Renal cortex interstitium (tissue), 15 donors: ENCODE results near the gene EOGT. TPM values are rescaled to one million over a fixed set of nuclear protein-coding genes. Genes with fewer than 3 reads are reported as not detected.

ENCODE experiments used
- DNase-seq, 11 donors: peaks; one replicate each; pipeline ENCODE4 v3.0.0-alpha.2; 2013; ENCODE audit warnings: low read depth in 9 of 11, low spot score in 4 of 11; ENCODE audit errors: extremely low read depth in 1 of 11
- long read RNA-seq, 16 experiments: transcript quantifications; one replicate each; lab custom pipeline, GENCODE V29; 2026
- polyA plus RNA-seq, 3 donors: library from polyadenylated mRNA; unstranded; fragments of 120-200 nt; gene quantifications; one replicate each; pipeline ENCODE4 v1.2.1, GENCODE V29; 2013; ENCODE audit not compliant: insufficient read length in 3 of 3

Gene EOGT
- polyA plus RNA-seq = 10 to 100 TPM; 10.9 to 13.3 (median 12.7) TPM
- long read RNA-seq, donor 1 = 0 reads
- long read RNA-seq, donor 2, partial matches to known transcripts = 0 of 2 reads
- long read RNA-seq, donor 2, other reads (novel, unspliced or antisense) = 0 of 2 reads
- long read RNA-seq, donor 3, partial matches to known transcripts = 0 of 4 reads
- long read RNA-seq, donor 3, other reads (novel, unspliced or antisense) = 0 of 4 reads
- long read RNA-seq, donor 4, transcript EOGT-210 (1 exons, 1,931 nt) = major isoform, 8 of 8 reads
- long read RNA-seq, donor 4, partial matches to known transcripts = 0 of 8 reads
- long read RNA-seq, donor 4, other reads (novel, unspliced or antisense) = 0 of 8 reads
- long read RNA-seq, donor 5 = 0 reads
- long read RNA-seq, donor 6, transcript EOGT-210 (1 exons, 1,931 nt) = major isoform, 6 of 6 reads
- long read RNA-seq, donor 6, partial matches to known transcripts = 0 of 6 reads
- long read RNA-seq, donor 6, other reads (novel, unspliced or antisense) = 0 of 6 reads
- long read RNA-seq, donor 7, partial matches to known transcripts = 0 of 3 reads
- long read RNA-seq, donor 7, other reads (novel, unspliced or antisense) = 0 of 3 reads
- long read RNA-seq, donor 8, full-length matches to known transcripts = 10 of 10 reads
- long read RNA-seq, donor 8, partial matches to known transcripts = 0 of 10 reads
- long read RNA-seq, donor 8, other reads (novel, unspliced or antisense) = 0 of 10 reads
- long read RNA-seq, donor 9, full-length matches to known transcripts = 6 of 6 reads
- long read RNA-seq, donor 9, partial matches to known transcripts = 0 of 6 reads
- long read RNA-seq, donor 9, other reads (novel, unspliced or antisense) = 0 of 6 reads
- long read RNA-seq, donor 10, partial matches to known transcripts = 0 of 2 reads
- long read RNA-seq, donor 10, other reads (novel, unspliced or antisense) = 0 of 2 reads
- long read RNA-seq, donor 11, partial matches to known transcripts = 0 of 3 reads
- long read RNA-seq, donor 11, other reads (novel, unspliced or antisense) = 0 of 3 reads
- long read RNA-seq, donor 12, partial matches to known transcripts = 0 of 3 reads
- long read RNA-seq, donor 12, other reads (novel, unspliced or antisense) = 0 of 3 reads
- long read RNA-seq, donor 13, transcript EOGT-210 (1 exons, 1,931 nt) = major isoform, 6 of 6 reads
- long read RNA-seq, donor 13, partial matches to known transcripts = 0 of 6 reads
- long read RNA-seq, donor 13, other reads (novel, unspliced or antisense) = 0 of 6 reads
- long read RNA-seq, donor 14, partial matches to known transcripts = 0 of 4 reads
- long read RNA-seq, donor 14, other reads (novel, unspliced or antisense) = 0 of 4 reads
- long read RNA-seq, donor 15, partial matches to known transcripts = 0 of 2 reads
- long read RNA-seq, donor 15, other reads (novel, unspliced or antisense) = 0 of 2 reads
- long read RNA-seq, donor 16, transcript EOGT-210 (1 exons, 1,931 nt) = major isoform, 11 of 11 reads
- long read RNA-seq, donor 16, partial matches to known transcripts = 0 of 11 reads
- long read RNA-seq, donor 16, other reads (novel, unspliced or antisense) = 0 of 11 reads

- DNase-seq = peak; percentile 56 to 80 (median 71)
Observed at GRCh38 chr3:69013253-69014021, at the start of gene EOGT. Gene EOGT (minus strand): TSS chr3:69013684. CDS start chr3:69009846, 3,838 bp downstream.

- DNase-seq = no peak
Observed at GRCh38 chr3:69059688-69060087, 46.2 kb upstream of the EOGT start.

DNA sequence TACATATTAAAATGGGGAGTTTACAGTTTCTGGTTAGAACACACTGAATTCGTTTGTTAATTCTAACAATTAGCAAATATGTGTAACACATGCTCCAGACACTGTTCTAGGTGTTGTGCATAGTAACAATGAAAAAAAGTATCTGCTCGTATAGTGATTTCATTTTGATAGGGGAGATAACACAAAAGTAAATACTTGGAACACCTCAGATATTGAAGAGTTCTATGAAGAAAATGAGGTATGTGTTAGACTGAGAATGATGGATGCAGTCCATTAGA is 45.4 kb upstream of the EOGT start:
- no peak for DNase-seq

DNA sequence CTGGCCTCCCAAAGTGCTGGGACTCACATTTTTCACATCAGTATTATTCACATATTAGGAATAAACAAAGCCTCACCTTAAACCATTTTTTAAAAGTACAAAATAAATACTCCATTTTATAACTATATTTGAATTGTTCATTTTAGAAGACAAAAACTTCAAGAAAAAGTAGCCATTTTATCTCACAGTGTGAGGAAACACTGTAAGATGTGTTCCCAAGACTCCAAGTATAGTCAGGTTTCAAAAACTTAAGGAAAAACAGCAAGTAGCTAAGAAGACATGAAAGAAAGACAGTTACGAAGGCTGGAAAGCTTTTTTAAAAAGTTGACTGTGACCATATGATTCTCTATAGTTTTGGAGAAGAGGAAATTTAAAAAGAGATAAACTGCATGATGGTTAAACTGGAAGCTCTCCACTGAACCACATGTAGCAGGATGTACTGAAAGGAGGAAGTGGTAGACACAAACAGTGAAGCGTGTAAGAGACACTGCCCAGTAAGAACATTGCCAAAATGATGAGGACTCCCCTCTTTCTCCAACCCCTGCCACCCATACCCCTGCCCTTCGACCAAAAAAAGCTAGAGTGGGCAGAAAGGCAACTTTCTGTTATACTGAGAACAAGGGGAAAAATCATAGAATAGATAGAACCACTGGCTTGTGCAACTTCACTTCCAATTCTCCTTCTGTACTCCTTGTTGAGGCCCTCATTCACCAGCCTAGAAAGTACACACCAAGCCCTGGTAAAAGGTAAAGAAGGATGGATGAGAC is 44.9 kb upstream of the EOGT start:
- no peak for DNase-seq

GRCh38 chr3:69052472-69052898 is 39.0 kb upstream of the EOGT start:
- DNase-seq = peak in 2 of 11 donors; percentile 2

GRCh38 chr3:69051756-69052471 is 38.4 kb upstream of the EOGT start, which contains the start of gene TMF1:
Gene TMF1 (minus strand): TSS chr3:69052333. CDS start chr3:69052086, 247 bp downstream.
- peak; percentile 98 to 99 (median 98) for DNase-seq

DNA sequence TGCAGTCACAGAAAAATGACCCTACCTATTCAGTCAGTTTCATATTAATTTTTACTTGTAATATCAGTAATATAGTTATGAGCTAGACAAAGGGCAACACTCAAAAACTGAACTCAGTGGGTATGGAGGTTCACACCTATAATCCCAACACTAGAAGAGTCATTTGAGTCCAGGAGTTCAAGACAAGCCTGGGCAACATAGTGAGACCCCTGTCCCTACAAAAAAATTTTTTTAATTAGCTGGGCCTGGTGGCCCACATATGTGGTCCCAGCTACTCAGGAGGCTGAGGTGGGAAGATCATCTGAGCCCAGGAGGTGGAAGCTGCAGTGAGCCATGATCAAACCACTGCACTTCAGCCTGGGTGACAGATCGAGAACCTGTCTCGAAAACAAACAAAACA is 35.5 kb upstream of the EOGT start:
- DNase-seq = no peak

GRCh38 chr3:69044608-69045007 is 31.1 kb upstream of the EOGT start:
- no peak for DNase-seq

GRCh38 chr3:69033470-69033869 is 20.0 kb upstream of the EOGT start:
- DNase-seq = no peak

GRCh38 chr3:69032737-69033136 is 19.3 kb upstream of the EOGT start:
- DNase-seq = no peak

GRCh38 chr3:69032142-69032541 is 18.7 kb upstream of the EOGT start:
- no peak for DNase-seq

DNA sequence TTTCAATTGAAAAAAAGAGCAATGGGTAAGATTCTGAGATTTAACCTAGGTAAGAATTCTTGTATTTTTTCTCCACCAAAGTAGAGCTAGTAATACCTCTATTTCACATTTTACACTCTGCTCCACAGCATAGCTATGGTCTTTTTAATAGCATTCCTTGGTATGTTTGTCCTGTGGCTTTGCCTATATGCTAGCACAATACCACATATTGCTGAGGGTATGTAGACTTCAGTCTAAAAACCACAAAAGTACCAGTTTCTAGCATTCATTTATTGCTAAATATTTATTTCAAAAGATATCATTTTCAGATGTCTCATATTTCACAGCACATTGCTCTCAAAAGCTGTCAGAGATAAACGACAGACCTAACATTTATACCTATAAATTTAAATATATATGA is 18.2 kb upstream of the EOGT start:
- no peak for DNase-seq

DNA sequence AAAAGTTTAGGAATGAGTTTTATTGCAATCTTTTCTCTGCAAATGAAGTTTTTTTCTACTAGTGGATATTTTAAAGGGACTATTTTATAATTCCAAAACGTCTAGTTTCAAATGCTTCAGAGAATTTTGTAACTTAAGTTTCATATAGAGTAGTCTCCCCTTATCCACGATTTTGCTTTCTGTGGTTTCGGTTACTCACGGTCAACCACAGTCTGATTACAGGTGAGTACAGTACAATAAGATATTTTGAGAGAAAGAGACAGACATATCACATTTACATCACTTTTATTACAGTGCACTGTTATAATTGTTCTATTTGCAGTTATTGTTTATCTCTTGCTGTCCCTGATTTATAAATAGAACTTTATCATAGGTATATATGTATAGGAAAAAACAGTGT is 7.4 kb upstream of the EOGT start:
- no peak for DNase-seq

GRCh38 chr3:69020424-69020823 is 6.9 kb upstream of the EOGT start:
- DNase-seq = no peak

DNA sequence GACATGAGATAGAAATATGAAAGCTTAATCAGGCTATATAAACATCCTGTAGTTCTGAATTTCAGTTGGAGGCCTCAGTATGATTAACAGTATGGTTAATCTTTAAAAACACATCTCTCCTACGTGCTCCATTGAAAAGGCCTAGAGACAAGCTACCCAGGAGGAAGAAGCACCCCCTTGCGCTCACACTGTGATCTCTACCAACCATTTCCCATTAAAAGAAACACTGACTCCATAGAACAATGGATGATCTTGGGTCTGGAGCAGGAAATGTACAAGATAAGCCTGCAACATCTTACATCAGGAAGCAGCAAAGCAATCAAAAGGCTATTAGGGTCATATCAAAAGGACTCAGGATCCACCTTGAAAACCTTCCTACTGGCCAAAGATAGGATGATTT is 3.4 kb upstream of the EOGT start:
- DNase-seq = no peak

DNA sequence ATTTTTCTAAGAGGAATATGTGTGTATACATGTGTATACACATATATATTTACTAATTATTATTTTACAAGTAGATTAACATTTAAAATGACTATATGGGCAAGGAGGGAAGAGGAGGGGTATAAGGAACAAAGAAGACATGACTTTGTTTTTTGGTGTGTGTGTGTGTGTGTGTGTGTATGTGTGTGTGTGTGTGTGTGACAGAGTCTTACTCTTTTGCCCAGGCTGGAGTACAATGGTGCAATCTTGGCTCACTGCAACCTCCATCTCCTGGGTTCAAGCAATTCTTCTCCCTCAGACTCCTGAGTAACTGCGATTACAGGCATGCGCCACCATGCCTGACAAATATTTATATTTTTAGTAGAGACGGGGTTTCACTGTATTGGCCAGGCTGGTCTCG is 2.6 kb upstream of the EOGT start:
- no peak for DNase-seq
